PFSK-1 (cell line): ENCODE data around the gene KRT71.

Experiments used
- POLR2AphosphoS5 ChIP-seq: IDR thresholded peaks from 2 replicates; pipeline ENCODE4 v1.6.1; 2012; ENCODE audit warnings: low read depth, mild to moderate bottlenecking, control low read depth, low read length, moderate library complexity
- SIN3A ChIP-seq: IDR thresholded peaks from 2 replicates; pipeline ENCODE4 v1.6.1; 2012; ENCODE audit warnings: mild to moderate bottlenecking, low read length, moderate library complexity, borderline replicate concordance; ENCODE audit not compliant: insufficient read depth
- TAF1 ChIP-seq: IDR thresholded peaks from 2 replicates; pipeline ENCODE4 v1.6.1; 2012; ENCODE audit warnings: low read length, control low read depth, borderline replicate concordance; ENCODE audit not compliant: insufficient read depth

DNA sequence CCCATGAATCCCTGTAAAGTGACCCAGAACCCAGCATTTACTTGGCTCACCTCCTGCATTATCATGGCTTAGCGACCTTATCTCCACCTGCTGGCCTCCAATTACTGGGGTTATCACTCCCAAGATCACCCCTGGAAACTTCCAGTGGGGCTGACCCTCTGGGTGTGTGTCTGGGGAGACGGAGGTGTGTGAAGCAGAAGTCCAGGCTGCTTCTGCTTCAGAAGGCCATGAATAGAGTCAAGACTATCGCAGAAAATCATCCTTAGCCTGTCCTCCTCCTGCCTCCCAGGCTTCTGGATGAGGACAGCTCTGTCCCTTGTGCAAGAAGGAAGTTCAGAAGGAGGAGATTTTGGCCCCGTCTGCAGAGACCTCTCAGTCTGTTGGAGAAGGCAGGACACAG lies 48.7 kb upstream of the KRT71 start:
- TF ChIP-seq TAF1 = no peak
- TF ChIP-seq POLR2AphosphoS5 = no peak
- no peak for TF ChIP-seq SIN3A
